A549 (cell line): ENCODE data around the gene KCNK3.
"Not testable (repeated sequence)": the region's sequence is repeated elsewhere in the genome, so short reads cannot be mapped to it uniquely, and the experiment has no call there.

ENCODE experiments used
- BHLHE40 ChIP-seq: IDR thresholded peaks from 2 replicates; pipeline ENCODE4 v1.6.1; 2012; ENCODE audit warnings: low read depth, low read length, inconsistent platforms
- CEBPB ChIP-seq, 2 experiments: fragments of >200 bp in 1 of 2; sonication (Bioruptor Twin) in 1 of 2; formaldehyde crosslinking in 1 of 2; IDR thresholded peaks; 2 replicates each; pipeline ENCODE4 v1.6.1; 2012 to 2016
- CTCF ChIP-seq: fragments of >200 bp; sonication (Bioruptor Twin); formaldehyde crosslinking; IDR thresholded peaks from 3 replicates; pipeline ENCODE4 v1.5.1; 2016
- ELK1 ChIP-seq: fragments of 150-350 bp; IDR thresholded peaks from 2 replicates; pipeline ENCODE4 v1.6.1; 2014; ENCODE audit warnings: low read depth, mild to moderate bottlenecking, low read length
- HMGXB4 ChIP-seq: fragments of 250-450 bp; sonication (Bioruptor Pico); IDR thresholded peaks from 2 replicates; pipeline ENCODE4 v1.5.0; 2021; ENCODE audit warnings: mild to moderate bottlenecking, moderate library complexity, borderline replicate concordance
- MAX ChIP-seq: IDR thresholded peaks from 2 replicates; pipeline ENCODE4 v1.6.1; 2012
- PHF8 ChIP-seq: fragments of 200-600 bp; sonication (generic); IDR thresholded peaks from 2 replicates; pipeline ENCODE4 v1.6.1; 2016; ENCODE audit warnings: low read depth, mild to moderate bottlenecking, antibody characterized with exemption, moderate library complexity, borderline replicate concordance
- POLR2A ChIP-seq: IDR thresholded peaks from 2 replicates; pipeline ENCODE4 v1.6.1; 2012; ENCODE audit warnings: mild to moderate bottlenecking, low read length
- POLR2AphosphoS2 ChIP-seq: conservative IDR thresholded peaks from 2 replicates; pipeline ENCODE4 v1.6.1; 2012; ENCODE audit warnings: low read length, improper control_type of control experiment, inconsistent platforms
- REST ChIP-seq: fragments of 200-600 bp; sonication (generic); IDR thresholded peaks from 2 replicates; pipeline ENCODE4 v1.6.1; 2016; ENCODE audit warnings: antibody characterized with exemption, mild to moderate bottlenecking, moderate library complexity

- TF ChIP-seq CTCF; ELK1; MAX; HMGXB4 (CRISPR knock-in tag); BHLHE40; CEBPB (IDR thresholded peaks at IDR 0.05); POLR2AphosphoS2; REST; PHF8; POLR2A: not testable (repeated sequence)
These were observed 37.4 kb upstream of the KCNK3 start for GRCh38 chr2:26655120-26655519.
